ENCODE data around the gene TNS1.
"Not testable (repeated sequence)": the region's sequence is repeated elsewhere in the genome, so short reads cannot be mapped to it uniquely, and the experiment has no call there.

Gene TNS1

GRCh38 chr2:217790681-217791392 lies 212.0 kb downstream of the TNS1 start:
- no peak for DNase-seq

- DNase-seq, result no peak
Observed at GRCh38 chr2:217790195-217790594, 212.6 kb downstream of the TNS1 start.

- no peak for DNase-seq
Observed at GRCh38 chr2:217789736-217790181, 213.0 kb downstream of the TNS1 start.

GRCh38 chr2:217789003-217789735 lies 213.6 kb downstream of the TNS1 start:
- DNase-seq, result peak; percentile 94

GRCh38 chr2:217788669-217789002 lies 214.2 kb downstream of the TNS1 start:
- DNase-seq, result no peak

- no peak for DNase-seq
Observed at GRCh38 chr2:217787160-217787877, 215.5 kb downstream of the TNS1 start.

- DNase-seq, result not testable (repeated sequence)
Observed at GRCh38 chr2:217786560-217786959, 216.2 kb downstream of the TNS1 start.

- peak; percentile 95 for DNase-seq
Observed at GRCh38 chr2:217785544-217786045, 217.2 kb downstream of the TNS1 start.

- DNase-seq, result no peak
Observed at GRCh38 chr2:217784996-217785543, 217.7 kb downstream of the TNS1 start.

GRCh38 chr2:217783243-217783642 lies 219.6 kb downstream of the TNS1 start:
- DNase-seq, result no peak

- DNase-seq, result no peak
Observed at GRCh38 chr2:217777906-217778305, 224.9 kb downstream of the TNS1 start.

GRCh38 chr2:217776631-217777030 lies 226.2 kb downstream of the TNS1 start:
- DNase-seq, result no peak

GRCh38 chr2:217775920-217776503 lies 226.8 kb downstream of the TNS1 start:
- DNase-seq, result no peak

GRCh38 chr2:217774232-217774631 lies 228.6 kb downstream of the TNS1 start:
- DNase-seq, result no peak

GRCh38 chr2:217773539-217773938 lies 229.3 kb downstream of the TNS1 start:
- no peak for DNase-seq

- DNase-seq, result no peak
Observed at GRCh38 chr2:217766356-217766755, 236.4 kb downstream of the TNS1 start.

GRCh38 chr2:217761645-217762277 lies 241.0 kb downstream of the TNS1 start:
- DNase-seq, result no peak

- DNase-seq, result no peak
Observed at GRCh38 chr2:217759991-217760390, 242.8 kb downstream of the TNS1 start.

GRCh38 chr2:217757108-217757463 lies 245.7 kb downstream of the TNS1 start:
- no peak for DNase-seq

- peak; percentile 94 for DNase-seq
Observed at GRCh38 chr2:217756375-217757107, 246.3 kb downstream of the TNS1 start.

- DNase-seq, result no peak
Observed at GRCh38 chr2:217755027-217755745, 247.6 kb downstream of the TNS1 start.
